ENCODE data around the gene CIC.

CIC gene

GRCh38 chr19:42277821-42278451 is 8.9 kb downstream of the CIC start:
- DNase-seq (ENCODE audit: low read depth in 2 of 2), result no peak

DNA sequence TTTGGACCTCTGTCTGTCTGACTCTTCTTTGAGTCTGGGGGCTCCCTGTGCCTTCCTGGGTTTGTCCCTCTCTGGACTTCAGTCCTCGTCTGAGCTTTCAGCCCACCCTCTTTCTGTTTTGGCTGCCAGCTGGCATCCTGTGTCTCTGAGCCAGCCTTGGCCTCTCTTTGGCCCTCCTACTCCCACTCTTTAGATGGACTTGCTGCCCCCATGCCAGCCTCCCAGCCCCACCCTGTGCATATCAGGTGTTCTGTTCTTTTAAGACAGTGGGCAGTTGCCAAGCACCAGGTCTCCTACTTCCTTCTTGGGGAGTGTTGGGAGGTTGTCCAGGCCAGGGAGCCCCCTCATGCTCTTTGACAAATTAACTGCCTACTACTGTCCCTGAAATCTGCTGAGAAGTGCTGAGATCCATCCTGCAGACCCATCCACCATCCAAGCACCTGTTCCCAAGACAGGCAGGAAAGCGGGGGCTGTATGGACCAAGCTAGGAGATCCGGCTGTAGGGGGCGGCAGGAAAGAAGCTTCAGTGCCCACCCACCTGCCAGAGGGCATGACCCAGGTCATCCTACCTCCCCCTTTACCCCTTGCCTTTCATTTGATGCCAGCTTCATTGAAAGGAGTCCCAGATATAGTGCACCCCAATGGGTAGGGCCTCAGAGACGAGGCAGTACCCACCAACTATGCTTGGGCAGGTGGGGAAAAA is 9.6 kb downstream of the CIC start:
- DNase-seq (ENCODE audit: low read depth in 2 of 2), result no peak

- no peak for DNase-seq (ENCODE audit: low read depth in 2 of 2)
Observed at GRCh38 chr19:42279155-42279901, 10.3 kb downstream of the CIC start.

GRCh38 chr19:42279902-42280814 is 11.1 kb downstream of the CIC start:
- peak; percentile 85 to 89 for DNase-seq (ENCODE audit: low read depth in 2 of 2)

DNA sequence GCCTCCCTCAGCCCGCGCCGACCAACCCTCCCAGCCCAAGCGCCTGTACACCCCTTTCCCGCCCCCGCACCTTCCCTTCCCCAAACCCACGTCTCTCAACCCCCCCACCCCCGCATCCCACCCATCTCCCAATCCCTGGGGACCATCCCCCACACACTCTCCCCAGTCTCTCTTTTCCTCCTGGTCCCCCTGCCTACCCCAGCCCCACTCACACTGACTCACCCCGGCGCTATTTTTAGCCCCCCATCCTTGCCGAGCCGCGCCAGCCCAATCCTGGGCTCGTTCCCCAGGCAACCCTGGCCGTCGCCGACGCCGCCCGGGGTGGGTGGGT is 11.7 kb downstream of the CIC start:
- DNase-seq (ENCODE audit: low read depth in 2 of 2), result no peak

DNA sequence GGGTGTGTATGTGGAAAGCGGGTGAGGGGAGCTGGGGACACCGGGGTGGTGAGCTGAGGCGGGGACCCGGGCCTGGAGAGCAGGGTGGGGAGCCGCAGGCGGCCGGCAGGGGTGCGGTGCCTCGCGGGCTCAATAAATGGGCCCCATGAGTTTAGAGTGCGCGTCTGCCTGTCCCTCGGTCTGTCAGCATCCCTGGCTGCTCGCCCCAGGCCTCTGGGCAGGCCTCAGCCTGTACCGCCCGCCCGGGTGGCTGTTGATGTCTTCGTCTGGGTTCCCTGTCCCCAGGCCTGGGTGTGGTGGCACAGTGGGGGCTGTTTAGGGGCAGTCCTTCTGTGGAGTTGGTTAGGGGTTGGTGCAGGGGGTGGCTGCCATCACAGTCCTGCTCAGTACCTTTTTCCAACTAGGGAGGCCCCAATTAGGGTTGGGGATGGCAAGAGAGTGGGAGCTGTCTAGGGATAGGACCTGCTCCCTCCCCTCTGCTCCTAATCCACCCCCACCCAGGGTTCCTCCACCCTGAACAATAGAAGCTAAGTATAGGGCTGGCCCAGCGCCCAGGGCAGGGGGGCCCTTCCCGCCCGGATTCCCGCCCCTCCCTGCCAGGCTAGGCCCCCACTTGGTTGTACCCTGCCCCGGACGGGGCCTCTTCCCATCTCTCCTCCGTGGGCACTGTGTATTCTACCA is 12.2 kb downstream of the CIC start:
- DNase-seq (ENCODE audit: low read depth in 2 of 2), result no peak

DNA sequence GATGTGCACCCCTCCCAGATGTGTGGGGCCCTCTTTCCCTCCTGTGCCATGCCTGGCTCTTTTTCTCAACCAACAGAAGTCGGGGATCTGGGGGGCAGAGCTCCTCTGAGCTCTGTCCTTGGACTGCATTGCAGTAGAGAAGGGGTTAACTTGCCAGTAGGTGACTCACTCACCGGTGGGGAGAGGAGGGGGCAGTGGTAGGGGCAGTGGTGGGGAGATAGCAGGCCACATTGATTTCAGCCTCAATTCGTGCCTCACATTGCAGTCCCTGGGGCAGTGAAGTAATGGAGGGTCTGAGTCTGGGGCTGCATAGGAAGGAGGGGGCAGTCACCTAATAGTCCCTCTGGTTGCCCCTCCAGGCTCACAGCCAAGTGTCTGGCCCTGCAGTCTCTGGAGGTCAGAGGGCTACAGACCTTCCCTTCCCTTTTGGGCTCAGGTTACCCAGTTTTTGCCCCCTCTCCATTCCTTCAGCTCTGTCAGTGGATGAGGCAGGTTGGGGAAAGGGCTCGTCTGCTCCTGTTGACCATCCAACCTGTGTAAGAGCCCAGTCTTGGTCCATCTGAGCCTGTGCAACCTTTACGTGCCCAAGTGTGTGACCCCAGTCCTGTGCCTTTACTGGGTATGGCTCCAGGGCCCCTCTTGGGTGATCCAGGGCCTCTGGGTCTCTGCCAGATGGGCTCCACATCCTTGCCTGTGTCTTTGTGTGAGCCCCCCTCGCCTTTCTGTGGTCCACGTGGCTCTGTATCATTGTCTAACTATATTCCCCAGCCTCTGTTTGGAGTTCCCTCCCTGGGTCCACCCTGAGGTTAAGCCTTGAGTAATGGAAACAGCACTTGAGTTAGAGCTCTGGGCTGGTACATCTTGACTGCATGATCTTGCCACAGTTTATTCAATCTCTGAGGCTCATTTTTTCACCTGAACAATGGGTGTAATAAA is 13.0 kb downstream of the CIC start:
- no peak for DNase-seq (ENCODE audit: low read depth in 2 of 2)

DNA sequence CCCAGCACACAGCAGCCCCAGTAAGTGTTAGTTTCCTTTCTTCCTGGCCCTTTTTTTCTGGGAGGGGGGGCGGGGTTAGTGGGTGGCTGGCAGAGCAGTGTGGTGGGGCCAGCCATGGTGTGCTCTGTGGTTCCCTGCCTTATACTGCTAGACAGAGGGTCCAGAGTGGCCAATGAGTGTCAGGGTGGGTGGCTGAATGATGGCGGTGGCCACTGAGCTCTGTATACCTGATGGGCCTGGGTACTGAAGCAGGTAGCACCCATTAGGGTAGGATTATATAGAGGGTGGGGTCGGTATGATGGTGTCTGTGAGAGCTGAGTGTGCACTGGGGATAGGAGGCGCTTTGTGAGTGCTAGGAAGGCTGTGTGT is 13.8 kb downstream of the CIC start:
- no peak for DNase-seq (ENCODE audit: low read depth in 2 of 2)

DNA sequence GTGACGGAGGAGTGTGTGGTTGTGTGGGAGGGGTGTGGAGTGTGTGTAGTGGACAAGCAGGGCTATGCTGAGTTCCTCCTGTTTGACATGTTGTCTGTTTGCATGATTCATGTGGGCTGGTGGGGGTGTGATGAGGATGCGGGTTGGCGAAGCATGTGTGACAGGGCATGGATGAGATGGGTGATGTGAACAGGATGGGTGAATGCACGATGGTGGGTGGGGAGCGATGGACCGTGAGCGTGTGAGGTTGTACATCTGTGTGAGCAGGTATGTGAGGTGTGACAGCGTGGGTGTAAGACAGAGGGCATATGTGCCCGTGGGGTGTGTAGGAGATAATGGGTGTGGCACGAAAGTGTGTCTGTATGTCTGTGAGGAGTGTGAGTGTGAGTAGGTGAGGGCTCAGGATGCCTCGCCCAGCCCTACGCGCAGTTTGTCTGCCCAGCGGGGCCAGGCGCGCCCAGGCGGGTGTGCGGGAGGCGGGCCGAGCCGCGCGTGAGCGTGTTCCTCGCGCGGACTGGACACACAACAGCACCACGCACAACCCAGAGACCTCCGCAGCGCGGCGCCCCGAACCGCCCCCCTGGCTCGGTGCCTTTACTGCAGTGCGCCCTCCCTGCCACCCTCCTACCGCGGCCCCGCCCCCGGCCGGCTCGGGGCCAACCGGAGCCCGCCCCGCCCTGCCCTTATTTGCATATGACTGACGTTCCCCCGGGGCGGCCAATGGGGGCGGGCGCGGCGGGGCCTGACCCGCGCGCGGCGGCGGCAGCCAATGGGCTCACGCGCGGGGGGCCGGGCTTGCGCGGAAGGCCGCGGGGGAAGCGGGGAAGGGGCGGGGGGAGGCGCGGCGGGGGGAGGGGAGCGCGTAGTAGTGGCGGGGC is 14.4 kb downstream of the CIC start:
- peak; percentile 94 to 95 for DNase-seq (ENCODE audit: low read depth in 2 of 2)

DNA sequence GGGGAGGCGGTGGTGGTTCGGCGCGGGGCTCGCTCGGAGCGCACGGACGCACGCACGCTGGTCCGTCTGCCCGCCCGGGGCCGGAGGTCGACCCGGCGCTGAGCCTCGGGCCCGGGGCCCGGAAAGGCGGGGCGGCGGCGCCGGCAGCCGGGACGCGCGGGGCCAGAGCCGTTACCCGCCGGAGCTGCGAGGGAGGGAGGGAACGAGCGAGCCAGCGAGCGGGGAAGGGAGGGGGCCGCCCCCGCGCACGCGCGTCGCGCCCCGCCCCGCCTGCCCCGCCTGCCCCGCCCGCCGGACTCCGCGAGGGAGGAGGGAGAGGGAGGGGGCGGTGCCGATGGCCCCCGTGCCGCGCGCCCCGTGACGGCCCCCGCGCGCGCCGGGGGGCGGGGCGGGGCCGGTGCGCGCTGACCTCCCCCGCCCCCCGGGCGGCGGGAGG is 15.0 kb downstream of the CIC start:
- DNase-seq (ENCODE audit: low read depth in 2 of 2), result peak; percentile 63 to 79

- no peak for DNase-seq (ENCODE audit: low read depth in 2 of 2)
Observed at GRCh38 chr19:42284591-42285341, 15.7 kb downstream of the CIC start.

GRCh38 chr19:42285541-42285941 is 16.5 kb downstream of the CIC start:
- no peak for DNase-seq (ENCODE audit: low read depth in 2 of 2)

- no peak for DNase-seq (ENCODE audit: low read depth in 2 of 2)
Observed at GRCh38 chr19:42285988-42286348, 16.9 kb downstream of the CIC start.

- no peak for DNase-seq (ENCODE audit: low read depth in 2 of 2)
Observed at GRCh38 chr19:42286349-42287016, 17.4 kb downstream of the CIC start.

- DNase-seq (ENCODE audit: low read depth in 2 of 2), result no peak
Observed at GRCh38 chr19:42287017-42287826, 18.2 kb downstream of the CIC start.

- no peak for DNase-seq (ENCODE audit: low read depth in 2 of 2)
Observed at GRCh38 chr19:42287827-42288107, 18.7 kb downstream of the CIC start.

- DNase-seq (ENCODE audit: low read depth in 2 of 2), result no peak
Observed at GRCh38 chr19:42288387-42288786, 19.3 kb downstream of the CIC start.
